ENCODE results near the gene OTOP3.
"Not testable (repeated sequence)": the region's sequence is repeated elsewhere in the genome, so short reads cannot be mapped to it uniquely, and the experiment has no call there.

OTOP3 gene

GRCh38 chr17:74961657-74962350 is 26.1 kb downstream of the OTOP3 start:
- no peak for DNase-seq (ENCODE audit: low read depth)

DNA sequence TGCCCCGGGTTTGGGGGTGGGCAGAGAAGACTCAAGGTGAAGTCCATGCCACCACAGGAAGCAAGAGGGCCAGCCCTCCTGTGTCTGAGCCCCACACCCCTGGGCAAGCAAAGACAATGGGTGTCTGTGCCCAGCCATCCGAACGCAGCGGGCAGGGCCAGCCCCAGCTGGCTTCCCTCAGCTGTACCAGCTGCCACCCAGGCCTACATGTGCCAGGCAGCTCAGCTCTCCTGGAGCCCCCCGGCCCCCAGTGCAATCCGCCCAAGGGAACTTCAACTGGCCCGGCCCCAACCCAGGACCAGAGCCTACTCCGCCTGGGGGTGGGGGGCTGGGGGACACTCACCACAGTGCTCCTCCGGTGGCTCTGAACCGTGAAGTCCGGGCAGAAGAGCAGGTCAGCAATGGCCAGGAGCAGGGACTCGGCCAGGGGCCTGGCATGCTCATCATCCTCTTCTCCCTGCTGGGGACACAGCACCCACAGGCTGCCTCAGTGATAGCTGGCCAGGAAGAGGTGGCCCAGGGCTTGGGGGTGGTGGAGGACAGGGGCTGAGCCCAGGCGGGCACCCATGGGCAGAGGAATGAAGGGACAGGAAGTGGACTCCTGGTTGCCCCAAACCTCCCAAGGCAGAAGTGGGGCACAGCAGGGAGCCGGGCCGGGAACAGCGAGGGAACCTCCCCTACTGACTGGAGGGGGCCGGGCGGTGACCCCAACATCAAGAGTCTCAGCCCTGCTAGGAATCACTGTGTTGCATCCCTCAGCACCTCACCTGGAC is 27.1 kb downstream of the OTOP3 start:
- no peak for DNase-seq (ENCODE audit: low read depth)

- DNase-seq (ENCODE audit: low read depth), result no peak
These were observed 28.0 kb downstream of the OTOP3 start for GRCh38 chr17:74963656-74964055.

DNA sequence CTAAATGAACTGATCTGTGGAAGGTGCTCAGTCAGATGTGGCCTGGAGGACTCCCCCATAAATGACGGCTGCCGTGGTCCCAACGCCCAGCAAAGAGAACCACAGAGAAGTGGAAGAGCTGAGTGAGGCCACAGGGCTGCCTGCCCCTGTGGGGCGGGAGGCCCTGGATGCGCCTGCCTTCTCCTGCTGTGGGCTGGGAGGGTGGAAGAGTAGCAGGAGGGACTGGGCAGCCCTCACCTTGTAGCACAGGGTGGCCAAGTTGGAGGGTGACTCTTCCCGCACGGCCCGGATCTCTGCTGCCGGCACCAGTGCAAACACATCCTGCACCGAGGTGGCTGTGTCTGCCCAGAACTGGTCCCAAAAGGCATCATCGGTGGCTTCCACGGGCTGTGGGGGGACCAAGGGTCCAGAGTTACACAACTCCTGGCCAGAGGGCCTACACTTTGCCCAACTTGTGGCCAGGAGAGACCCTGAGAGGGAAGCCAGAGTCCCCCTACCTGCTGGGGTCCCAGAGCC is 28.6 kb downstream of the OTOP3 start:
- DNase-seq (ENCODE audit: low read depth), result no peak

- DNase-seq (ENCODE audit: low read depth), result no peak
These were observed 29.4 kb downstream of the OTOP3 start for GRCh38 chr17:74964988-74965622.

DNA sequence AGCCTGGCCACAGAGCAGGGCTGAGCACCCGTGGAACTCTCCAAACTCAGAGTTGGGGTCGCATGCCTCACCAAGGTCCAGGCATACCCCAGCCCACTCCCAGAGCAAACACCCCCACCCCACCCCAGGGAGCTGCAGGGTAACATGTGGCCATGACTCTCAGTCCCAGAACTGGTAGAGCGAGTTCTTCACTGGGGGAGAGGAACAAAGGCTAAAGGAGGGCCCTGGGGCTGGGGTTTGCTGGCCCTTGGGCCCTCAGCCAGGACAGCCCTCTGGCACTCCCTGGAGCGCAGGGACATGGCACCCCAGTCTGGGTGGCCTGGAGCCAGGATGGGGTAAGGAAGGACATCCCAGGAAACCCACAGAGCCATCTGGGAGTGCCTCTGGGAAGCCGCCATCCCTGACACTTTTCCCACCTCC is 32.7 kb downstream of the OTOP3 start:
- no peak for DNase-seq (ENCODE audit: low read depth)

DNA sequence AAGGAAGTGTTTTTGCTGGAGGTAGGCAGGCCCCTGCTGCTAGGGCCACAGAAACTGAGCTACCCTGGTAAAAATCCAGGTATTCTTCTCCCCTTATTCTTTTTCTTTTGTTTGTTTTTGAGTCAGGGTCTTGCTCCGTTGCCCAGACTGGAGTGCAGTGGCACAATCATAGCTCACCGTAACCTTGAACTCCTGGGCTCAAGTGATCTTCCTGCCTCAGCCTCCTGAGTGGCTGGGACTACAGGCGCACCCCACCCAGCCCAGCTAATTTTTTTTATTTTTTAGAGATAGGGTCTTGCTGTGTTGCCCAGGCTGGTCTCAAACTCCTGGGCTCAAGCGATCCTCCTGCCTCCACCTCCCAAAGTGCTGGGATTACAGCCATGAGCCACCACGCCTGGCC is 33.8 kb downstream of the OTOP3 start:
- DNase-seq (ENCODE audit: low read depth), result not testable (repeated sequence)

DNA sequence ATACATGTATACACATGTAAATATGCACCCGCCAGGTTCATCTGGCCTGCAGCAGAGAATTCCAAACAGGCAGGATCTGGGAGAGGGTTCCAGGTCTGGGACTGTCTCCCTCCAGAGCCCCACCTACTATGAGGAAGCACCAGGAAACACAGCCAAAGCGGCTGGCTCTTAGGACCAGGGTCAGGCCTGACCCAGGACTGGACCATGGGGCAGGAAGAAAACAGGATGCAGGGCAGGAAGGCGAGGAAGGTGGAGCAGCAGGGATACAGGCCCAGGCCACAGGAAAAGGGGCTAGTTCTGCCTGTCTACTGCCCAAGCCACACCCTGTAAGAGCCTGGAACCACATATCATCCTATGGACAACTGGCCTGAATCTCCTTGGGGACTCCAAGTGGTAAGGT is 34.7 kb downstream of the OTOP3 start:
- no peak for DNase-seq (ENCODE audit: low read depth)

DNA sequence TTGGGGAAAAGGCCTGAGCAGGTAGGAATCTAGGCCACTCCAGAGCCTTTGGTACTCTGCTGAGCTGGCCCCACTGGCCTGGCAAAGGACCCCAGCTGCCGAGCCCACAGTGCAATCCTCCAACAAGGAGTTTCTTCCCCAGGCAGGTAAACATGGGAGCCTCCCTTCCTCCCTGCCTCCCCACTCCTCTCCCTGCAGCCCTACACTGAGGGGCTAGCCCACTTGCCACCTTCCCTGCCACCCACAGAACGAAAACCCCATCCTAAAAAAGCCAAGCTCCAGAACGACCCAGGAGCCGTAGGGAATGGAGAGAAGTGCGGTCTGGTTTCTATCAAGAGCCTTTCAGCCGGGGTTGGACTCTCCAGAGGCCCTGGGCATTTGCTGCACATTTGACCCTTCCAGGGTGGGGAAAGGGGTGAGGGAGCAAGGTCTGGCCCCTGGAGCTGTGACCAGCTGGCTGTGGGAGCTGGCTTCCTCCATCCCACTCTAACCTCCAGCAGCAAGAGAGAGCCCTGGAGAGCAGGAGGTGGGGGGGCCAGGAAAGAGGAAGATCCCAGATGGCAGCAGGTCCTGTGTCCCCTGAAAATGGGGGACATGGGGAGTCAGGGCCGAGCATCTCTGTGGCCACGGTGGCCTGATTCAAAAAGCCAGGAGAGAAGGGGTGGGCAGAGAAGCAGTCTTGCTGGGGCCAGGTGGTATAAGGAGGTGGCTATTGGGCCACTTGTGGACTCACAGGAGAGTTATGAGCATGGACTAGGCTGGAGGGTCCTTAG is 35.6 kb downstream of the OTOP3 start:
- no peak for DNase-seq (ENCODE audit: low read depth)

- DNase-seq (ENCODE audit: low read depth), result no peak
These were observed 36.1 kb downstream of the OTOP3 start for GRCh38 chr17:74971842-74972106.

GRCh38 chr17:74972107-74972972 is 36.6 kb downstream of the OTOP3 start, which contains the start of gene HID1:
Gene HID1 (minus strand): TSS chr17:74972759. CDS start chr17:74972656, 103 bp downstream.
- DNase-seq (ENCODE audit: low read depth), result no peak

DNA sequence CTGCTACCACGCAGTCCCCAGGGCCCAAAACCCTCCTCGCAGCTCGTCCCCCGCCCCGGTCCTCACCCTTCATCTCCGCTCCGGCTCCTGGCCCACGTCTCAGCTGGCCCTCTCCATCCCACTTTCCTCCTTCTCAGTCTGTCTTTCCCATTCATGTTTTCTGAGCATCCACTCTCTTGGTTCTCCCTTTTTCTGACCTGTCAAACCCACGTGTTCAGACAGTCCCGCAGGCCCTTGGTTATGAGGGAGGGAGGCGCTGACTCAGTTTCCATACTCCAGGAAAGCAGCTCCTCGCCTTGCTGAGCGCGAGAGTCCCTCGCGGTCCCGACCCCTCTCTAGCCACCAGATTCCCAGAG is 37.3 kb downstream of the OTOP3 start:
- DNase-seq (ENCODE audit: low read depth), result no peak

DNA sequence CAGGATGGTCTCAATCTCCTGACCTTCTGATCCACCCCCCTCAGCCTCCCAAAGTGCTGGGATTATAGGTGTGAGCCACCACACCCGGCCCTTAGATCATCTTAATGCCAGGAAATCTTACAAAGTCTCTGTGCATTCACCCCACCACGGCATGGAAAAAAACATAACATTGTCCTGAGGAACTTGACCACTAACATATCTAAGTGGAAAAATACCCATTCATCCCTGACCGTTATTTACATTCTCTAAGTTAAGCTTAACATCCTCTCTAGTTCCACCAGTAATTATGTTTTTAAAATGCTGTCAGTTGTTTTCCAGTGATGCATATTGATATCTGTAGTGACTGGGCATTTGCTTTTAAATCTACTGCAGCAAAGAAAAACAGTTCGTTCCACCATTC is 40.2 kb downstream of the OTOP3 start:
- no peak for DNase-seq (ENCODE audit: low read depth)

- DNase-seq (ENCODE audit: low read depth), result no peak
These were observed 42.1 kb downstream of the OTOP3 start for GRCh38 chr17:74977802-74978201.

DNA sequence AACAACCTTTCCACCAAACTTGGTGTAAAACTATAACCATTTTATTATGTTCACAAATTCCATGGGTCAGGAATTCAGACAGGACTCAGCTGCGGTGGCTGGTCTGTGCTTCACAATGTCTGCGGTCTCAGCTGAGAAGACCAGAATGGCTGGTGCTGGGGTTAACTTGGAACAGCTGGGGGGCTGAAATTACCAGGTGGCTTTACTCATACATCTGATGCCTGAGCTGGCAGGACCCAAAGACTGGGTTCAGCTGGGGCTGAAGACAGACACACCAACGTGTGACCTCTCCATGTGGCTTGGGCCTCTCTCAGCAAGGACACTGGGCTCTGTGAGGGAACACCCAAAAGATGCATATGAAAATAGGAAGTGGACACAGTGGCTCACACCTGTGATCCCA is 42.5 kb downstream of the OTOP3 start:
- no peak for DNase-seq (ENCODE audit: low read depth)

- DNase-seq (ENCODE audit: low read depth), result no peak
These were observed 43.9 kb downstream of the OTOP3 start for GRCh38 chr17:74979408-74980146.

DNA sequence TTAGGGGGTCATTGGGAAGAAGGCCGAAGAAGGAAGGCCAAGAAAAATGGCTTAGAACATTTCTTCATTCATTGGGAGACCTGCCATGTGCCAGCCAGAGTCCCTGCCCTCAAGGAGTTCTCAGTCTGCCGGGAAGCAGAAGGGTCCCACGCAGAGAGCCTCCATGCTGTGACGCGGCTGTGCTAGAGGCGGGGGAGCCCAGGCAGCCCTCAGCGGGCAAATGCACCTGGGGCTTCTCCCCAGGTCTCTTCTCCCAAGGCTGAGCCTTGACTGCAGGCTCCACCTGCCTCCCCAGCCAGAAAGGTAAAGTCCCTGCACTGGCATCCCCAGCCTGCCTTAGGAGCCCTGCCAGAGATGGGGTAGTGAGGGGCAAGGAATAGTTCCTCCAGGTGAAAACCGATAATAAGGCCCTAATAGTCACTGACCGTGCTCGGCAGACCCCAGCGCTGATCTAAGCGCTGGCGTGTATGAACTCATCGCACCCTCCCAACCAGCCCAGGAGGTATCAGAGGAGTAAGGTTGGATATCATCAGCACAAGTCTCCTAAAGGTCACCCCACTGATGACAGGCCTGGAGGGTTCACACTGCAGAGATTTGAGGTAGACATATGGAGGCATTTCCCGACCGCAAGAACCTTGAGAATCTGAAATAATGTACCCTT is 45.8 kb downstream of the OTOP3 start:
- no peak for DNase-seq (ENCODE audit: low read depth)

DNA sequence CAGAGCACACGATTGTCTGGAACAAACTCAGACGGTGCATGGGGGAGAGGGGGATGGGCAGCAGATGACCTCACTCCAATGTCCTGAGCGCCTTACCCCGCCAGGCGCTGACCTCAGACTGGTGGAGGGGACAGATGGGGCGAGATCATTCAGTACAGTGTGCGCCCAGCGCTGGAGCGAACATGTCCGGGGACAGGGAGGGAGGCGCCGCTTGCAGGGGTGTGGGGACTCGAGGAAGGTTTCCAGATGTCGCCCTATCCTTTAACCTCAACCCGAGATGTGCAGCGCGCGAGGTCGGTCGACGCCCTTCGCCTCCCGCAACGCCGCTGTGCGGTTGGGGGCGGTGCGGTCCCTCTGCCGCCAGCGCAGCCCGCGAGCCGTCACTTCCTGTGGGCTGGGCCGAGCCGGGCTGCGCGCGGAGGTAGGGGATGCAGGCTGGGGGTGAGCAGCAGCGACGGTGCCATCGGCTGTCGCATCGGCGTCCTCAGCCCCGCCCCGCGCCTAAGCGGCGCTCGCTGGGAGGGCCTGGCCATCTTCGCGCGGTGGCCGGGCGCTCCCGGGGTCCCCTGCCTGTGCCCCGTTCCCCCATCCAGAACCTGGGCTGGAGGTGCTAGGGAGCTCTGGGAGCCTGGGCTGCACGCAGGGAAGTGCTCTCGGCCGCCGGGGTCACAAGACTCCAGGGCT is 46.4 kb downstream of the OTOP3 start:
- DNase-seq (ENCODE audit: low read depth), result no peak

DNA sequence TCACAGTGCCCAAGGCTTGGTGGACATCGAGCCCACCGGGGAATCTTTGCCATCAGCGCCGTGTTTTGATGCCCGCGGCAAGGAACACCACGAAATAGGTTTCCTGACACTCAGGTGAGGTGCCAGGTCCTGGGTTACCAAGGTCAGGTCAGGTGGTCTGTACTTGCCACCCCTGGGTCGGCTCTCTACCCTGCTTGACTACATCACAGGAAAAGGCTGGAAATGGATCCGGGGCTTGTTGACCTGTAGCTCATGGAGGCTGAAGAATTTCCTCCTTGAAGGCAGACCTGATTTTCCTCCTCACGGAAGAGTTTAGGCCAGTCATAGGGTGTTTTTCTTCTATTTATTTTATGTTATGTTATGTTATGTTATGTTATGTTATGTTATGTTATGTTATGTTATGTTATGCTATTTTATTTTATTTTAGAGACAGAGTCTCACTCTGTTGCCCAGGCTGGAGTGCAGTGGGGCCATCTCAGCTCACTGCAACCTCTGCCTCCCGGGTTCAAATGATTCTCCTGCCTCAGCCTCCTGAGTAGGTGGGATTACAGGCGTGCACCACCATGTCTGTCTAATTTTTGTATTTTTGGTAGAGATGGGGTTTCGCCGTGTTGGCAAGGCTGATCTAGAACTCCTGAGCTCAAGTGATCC is 47.1 kb downstream of the OTOP3 start:
- DNase-seq (ENCODE audit: low read depth), result not testable (repeated sequence)
